Stimulated activated CD8-positive, alpha-beta memory T cell treated with anti-CD3 and anti-CD28 coated beads, Interleukin-12 subunit alpha, Interleukin-12 subunit beta, amount 100 ng/mL, for 4 hours (primary cell): ENCODE measurements around the gene DNAH3.
A peak's percentile ranks its signal among the peaks of the same experiment; 100 is the strongest.

Experiments used
- DNase-seq: peaks from one replicate; pipeline ENCODE4 v3.0.0-alpha.2; 2020; ENCODE audit warnings: low read depth

DNAH3 gene

DNA sequence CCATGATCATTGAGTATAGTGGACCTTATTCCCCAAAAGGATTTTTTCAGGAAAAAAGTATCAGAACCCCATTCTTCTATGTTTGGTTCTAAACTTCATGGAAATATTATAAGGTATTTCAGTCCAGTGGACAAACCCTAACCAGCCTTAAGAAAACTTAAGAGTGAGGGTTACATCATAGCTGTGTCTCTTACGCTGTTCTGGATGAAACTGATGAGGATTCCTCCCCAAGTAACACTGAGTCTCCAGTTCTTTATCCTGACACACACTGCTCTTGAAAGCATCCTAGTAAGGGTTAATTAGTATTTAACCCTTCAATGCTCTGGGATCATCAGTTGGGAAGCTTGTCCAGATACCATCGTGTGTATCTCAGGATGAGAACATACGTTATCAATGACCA lies 245.1 kb downstream of the DNAH3 start:
- no peak for DNase-seq

DNA sequence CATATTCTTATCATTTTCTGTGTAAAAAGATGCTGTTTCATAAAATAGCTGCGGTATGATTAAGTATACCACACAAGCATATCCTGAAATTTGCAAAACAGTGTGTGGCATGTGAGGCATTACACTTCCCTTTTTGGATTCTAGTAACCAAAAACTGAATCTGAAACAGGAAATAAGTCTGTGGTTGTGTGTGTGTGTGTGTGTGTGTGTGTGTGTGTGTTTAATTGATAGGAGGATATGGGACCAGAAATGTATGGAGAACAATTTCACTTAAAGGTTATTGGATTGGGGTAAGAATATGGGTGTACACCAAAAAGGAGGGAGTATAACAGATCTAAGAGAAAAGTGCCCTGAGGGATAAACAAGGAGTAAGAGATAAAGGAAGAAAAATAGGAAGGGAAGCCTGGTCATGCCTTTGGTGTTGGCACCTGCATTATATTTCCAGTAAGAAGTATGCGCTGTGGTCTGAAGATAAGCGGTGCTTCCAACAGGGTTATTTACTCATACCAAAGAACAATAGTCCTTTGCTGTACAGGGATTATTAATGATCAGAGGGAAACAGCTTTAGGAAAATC lies 246.1 kb downstream of the DNAH3 start:
- no peak for DNase-seq

DNA sequence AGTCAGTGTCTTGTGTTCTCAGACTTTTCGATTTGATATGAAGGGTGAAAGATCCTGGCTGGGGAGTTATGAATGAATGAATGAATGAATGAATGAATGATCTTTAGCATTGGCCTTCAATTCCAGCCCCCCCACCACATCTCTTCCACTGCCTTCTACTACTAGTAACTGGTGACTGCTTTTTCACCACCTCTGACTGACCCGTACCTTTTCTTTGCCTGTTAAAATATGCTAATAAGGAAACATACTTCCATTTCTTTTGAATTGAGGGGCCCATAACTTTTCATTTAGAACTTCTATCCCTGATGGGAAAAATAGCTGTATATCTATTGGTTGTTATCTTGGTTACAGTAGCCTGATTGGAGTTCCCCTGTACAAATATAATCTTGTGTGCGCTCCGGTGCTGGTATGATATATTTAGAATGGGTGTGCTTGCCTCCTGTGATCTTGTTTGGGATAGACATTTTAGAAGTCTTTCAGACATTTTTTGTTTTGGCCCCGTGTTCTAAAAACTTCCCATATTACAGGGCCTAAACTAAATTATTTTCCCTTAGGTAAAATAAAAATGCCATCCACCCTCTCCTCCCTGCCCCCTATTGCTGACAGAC lies 246.6 kb downstream of the DNAH3 start:
- no peak for DNase-seq

DNA sequence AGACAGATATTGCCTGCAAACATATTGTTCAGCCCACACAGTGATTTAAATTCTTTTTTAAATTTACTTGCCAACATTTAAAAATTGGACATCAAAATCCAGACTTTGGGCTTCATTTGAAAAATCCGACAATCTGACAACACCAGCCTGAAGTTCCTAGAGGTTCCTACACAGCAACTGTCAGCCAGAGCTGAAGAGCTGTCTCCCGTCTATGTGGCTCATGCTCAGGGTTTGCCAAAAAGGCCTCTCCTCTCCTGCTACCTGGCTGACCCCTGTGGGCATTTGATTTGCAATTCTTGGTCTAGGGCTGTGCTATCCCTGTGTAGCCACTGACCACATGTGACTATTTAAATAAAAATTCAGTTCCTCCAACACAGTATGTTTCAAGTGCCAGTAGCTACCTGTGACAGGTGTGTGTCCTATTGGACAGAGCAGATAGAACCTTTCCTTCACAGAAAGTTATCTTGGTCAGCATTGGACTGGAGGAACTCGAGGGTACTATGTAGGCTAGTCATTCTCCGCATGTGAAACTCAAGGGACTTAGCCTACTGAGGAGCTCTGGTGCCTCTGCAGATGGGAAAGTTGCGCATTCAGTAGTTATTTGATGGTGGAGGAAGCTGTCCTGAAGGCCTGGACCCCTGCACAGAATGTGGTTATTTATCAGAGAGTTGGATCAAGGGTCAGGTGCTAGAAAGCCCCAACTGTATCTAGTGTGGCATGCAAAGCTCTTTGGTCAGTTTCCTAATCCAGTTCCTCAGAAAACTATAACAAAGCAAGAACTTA lies 247.3 kb downstream of the DNAH3 start:
- no peak for DNase-seq

DNA sequence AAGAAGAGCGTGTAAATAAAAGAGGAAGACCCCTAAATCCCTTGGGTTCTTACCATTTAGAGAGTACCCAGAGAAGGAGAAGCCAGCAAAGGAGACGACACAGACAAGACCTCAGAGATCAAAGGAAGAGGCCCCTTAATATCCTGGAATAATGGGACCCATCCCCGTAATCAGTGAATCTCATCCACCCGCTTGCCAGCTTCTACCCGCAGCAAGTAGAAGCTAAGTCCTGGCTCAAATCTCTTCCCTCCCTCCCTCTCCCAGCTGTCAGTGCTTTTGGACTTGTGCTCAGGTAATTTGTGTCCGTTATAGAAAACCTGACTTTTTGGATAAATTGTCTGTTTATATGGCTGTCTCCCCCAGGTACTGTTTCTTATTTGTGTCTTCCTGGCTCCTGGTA lies 248.2 kb downstream of the DNAH3 start:
- DNase-seq: no peak

DNA sequence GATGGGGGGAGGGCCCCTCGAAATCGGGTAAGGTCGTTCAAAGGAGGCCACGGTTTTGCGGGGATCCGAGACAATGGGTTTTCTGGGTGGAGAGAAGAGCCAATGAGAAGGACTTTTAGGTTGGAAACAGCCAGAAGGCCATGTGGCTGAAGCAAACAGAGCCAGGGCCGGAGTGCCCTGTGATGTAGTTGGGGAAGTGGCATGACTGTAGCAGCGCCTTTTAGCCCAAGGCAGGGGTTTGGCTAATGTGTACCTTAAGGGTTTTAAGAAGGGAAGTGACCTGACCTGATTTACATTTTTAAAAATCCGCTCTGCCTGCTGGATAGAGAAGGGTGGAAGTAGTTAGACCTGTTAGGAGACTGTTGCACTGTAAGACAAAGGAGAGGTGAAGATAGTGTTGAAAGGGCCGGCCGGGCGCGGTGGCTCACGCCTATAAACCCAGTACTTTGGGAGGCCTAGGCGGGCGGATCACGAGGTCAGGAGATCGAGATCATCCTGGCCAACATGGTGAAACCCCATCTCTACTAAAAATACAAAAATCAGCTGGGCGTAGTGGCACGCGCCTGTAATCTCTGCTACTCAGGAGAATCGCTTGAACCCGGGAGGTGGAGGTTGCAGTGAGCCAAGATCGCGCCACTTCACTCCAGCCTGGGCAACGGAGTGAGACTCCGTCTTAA lies 249.1 kb downstream of the DNAH3 start:
- DNase-seq: no peak

DNA sequence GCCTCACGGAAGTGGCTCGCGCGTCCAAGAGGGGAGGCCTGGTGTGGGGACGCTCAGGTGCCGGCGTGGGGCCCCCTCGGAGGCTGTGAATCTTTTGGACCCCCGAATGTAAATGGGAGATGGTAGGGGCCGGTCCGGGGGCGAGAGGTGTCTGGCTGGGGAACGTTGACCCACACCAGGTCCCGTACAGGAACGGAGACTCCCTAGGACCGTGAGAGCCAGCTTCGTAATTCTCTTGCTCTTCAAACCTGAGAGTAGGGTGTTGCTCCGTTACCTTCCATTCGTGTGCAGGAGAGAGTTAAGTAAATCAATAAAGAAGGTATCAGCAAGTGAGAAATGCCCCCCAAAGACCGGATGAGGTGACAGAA lies 249.6 kb downstream of the DNAH3 start:
- no peak for DNase-seq

DNA sequence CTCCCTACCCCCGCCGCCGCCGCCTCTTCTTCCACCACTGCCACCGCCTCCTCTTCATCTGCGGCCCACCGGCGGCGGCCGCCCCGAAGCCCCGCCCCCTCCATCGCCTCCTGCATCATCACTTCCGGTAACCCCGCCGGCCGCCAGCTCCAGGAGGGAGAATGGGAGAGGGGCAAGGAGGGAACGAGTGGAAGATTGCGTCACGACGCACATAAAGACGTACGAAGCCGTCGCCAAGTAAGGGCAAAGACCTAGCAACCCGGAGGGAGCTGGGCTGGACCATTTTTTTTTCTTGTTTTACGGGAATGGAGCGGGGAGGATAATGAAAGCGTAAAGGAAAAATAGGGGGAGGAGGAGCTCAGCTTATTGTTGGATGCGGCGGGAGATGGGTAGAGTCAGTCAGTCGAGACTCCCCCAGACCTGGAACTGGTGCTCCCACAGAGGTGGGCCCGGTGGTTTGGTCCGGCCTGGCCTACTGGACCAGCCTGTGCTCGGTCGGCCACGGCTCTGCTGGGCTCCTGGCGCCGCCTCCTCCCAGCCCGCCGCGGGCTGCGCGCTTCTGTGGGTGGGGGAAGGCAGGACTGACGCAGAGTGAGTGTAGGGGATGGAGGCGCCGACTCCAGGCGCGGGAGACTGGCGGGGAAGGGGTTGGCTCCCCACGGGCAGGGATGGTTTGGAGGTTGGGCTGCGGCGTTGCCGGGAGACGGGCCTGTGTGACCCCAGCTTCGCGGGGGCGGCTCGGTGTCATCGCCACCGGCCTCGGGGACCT lies 250.2 kb downstream of the DNAH3 start, which contains the start of the genes DCUN1D3 and LYRM1:
DCUN1D3 (minus strand) TSS at position 60 of the 769 bp plus-strand sequence. CDS start 37,820 bp downstream, outside the sequence.
LYRM1 (plus strand) TSS at position 473 of the 769 bp plus-strand sequence. CDS start 14,785 bp downstream, outside the sequence.
- DNase-seq: peak; percentile 84

DNA sequence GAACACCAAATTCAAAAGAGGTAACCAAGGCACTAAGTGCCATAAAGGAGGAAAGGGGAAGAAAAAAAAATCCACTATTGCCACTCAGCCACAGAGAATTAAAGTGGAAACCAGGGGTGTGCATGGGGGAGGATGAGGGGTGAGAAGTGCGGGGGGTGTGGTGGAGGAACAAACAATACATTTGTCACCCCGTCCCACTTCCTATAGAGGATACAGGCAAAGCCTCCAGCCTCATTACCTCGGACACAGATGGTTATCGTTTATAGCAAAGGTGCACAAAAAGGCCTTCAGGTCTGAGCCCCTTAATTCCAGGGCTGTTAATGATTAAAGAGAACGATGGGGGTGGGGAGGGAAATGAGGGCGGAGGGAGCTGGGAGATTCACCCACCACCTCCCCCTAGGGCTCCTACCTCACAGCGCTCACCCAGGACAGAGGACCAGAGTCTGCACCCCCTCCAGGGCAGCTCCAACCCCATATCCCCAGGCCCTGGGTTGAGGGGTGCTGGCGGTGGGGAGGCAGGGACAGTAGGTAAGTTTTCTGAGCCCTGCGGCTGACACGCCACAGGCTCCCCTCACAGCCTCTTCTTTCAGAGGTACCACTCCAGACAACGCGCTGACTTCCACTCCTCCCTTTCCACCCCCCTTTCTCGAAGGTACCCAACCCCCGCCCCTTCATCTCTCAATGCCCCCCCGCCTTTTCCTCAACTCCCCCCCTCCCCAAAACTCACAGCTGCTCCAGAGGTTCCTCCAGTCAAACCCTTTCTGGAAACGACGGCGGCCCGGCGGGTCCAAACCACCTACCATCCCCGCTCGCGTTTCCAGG lies 251.0 kb downstream of the DNAH3 start:
- DNase-seq: peak; percentile 8

DNA sequence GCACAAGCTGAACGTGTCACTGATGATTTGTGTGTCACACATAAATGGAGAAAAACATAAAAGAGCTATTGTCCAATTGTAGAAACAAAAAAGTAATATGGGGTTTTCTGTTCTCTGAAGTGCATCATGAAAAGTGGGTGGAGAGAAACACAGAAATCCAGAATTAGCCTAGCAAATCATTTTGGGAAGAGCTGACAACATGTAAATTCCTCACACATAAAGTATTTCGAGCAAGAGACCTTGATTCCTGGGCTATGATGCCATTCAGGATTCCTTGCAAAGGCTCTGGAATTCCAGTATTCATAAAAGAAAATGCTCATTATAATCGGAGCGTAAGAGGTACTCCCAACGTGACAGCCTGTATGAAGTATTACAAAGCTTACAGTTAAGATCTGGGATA lies 251.6 kb downstream of the DNAH3 start:
- DNase-seq: no peak

DNA sequence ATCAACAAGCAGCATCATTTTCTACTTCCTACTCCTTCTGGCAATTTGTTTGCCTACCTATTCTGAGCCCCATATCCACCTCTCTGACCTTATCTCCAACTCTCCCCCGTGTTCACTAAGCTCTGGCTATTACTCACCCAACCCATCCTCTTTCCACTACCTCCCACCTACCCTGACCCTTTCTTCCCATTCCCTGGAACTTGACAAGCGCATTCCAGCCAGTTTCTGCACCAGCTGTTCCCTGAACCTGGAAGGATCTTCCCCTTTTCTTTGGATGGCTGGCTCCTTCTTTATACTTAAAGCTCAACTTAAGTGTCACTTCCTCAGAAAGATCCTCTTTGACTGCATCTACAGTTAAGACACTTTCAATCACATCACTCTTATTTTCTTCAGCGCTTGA lies 252.7 kb downstream of the DNAH3 start:
- DNase-seq: no peak

DNA sequence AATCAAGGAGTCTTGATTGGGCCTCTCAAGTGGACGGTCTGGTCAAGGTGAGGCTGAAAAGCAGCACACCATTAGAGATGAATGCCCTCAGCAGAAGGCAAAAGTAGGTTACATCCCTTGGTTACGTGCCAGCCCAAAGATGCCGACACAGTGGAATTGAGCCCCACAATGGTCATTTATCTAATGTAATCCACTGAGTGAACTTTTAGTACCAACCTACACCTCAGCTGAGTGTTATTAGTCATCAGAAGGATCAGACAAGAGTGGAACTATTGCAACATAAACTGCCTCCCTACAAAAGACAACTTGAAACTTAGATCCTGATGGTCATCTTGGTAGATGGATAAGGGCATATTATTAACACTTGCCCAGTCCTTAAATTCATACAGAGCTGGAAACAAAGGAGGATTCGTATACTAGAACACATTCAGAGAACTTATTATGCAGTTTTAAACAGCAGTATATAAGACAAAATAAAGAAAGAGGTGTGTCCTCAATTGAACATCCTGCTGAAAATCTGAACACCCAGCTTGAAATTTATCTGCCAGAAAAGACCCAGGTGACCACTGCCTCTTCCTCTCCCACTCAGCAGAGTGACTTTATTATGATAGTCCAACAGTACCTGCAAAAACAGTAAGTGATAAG lies 253.3 kb downstream of the DNAH3 start:
- no peak for DNase-seq

DNA sequence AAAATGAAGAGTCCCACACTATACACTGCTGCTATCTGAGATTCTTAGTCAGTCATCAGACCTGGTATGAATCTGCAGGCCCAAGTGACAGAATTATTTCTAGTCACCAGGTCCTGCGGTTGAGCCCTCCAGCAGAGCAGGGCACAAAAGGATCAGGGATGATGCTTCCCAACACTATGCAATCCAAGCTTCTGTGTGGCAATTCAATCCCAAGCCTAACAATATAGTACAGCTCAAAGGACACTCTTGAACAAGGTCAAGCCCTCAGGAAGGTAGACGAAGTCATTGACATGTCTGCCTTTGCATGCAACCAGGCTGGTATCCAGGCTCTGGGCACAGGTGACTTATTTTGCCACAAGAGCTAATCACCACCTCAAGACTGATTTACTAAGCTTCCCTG lies 256.3 kb downstream of the DNAH3 start:
- DNase-seq: no peak

DNA sequence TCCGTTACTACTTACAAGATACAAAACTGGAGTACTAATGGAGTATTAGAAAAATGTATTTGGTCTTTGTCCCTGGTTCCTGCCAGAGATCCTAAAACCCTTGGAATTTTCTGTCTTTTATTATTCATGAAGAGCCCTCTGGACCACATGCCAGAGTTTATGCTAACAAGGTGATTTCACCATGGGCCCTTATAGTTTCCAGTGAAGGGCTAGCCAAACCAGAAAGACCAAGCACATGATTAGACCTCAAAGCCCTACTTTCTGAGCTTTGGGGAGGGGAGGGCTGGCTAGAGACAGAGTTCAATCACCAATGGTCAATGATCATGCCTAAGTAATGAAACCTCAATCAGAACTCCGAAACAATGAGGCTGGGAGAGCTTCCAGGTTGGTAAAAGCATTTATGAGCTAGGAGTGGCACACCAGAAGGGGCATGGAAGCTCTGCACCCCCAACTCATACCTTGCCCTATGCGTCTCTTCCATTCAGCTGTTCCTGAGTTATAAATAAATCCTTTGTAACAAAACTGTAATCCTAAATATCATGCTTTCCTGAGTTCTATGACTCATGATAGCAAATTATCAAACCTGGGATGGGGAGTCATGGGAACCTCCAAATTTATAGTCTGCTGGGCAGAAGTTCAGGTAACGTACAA lies 260.9 kb downstream of the DNAH3 start:
- DNase-seq: no peak

DNA sequence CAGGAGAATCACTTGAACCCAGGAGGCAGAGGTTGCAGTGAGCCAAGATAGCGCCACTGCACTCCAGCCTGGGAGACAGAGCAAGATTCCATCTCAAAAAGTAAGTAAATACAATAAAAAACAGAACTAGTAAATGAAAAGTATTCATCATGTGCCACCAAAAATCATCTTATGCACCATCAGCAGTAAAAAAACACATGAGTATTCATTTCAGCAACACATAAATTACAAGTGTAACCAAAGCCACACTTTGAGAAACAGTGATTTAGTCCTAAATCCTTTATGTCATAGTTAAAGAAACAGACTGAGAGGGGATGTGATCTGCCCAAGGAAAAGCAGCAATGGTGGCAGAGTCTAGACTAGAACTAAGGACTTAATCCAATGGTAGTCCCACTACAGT lies 263.4 kb downstream of the DNAH3 start:
- DNase-seq: no peak

DNA sequence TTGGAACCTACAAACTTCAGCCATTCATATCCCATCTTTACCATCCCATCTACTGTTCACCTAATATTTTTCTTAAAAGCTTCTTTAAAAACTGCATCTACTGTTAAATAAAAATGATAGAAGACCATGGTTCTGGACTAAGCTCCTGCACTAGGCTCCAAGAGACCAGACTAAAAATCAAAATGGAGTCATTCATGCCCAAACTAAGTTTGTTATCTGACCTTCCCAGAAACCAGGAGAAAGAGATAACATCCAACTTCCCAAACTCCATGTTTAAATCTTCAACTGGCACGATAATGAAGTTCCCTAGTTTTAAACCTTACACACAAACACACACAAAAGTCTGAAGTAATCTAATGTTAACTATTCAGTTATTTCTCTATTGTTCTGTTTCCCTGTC lies 264.3 kb downstream of the DNAH3 start:
- no peak for DNase-seq

DNA sequence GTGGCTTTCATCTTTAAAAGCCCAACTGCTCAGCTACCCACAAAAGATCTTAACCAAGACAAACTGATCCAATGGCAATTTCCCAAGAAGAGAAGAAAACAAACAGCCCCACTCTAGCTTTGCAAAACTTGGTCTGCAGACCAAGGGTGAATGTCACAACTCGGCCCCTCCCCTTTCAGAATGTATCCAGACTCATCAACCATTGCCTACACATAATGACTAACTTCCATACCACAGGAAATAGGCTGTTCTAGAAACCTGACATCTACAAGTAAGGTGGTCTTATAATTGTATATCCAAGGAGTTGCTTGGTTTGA lies 266.4 kb downstream of the DNAH3 start:
- no peak for DNase-seq

DNA sequence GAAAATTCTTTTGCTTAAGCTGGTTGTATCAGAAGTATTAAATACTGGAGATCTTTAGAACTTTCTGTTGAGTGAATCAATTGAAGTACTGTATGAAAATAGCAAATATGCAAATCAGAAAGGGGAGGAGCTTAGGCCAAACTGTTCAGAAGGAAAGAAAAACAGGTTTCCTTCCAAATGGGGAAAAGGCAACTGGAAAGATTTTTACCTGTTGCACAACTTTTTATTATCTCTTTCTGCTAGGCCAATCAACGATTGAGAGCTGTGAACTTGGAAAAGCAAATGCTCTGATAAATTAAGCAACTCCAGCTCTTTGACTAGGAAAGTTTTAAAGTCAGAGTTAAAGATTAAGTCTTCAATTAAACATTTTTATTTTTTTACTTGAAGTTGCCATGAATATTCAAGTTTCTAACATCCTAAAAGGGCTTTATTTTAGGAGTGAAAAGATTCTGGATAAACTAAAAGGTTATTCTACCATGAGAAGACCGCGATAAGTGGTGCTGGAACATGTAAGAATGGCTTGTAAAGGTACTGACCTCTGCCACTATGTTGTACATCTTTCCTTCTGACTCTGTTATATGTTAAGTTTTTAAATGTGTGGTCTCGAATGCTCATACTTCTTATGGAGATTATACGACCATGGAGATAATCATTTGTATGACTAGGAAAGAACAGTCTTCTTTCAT lies 266.9 kb downstream of the DNAH3 start:
- no peak for DNase-seq
